Esophagus squamous epithelium (tissue), 4 donors: ENCODE data around the gene KCNQ1.

ENCODE experiments used
- CTCF ChIP-seq, 6 experiments: fragments of 450-650 bp in 4 of 6; fragments of 200-600 bp in 2 of 6; sonication (generic) in 2 of 6; IDR thresholded peaks; one replicate each; pipeline ENCODE4 v1.5.1; 2016 to 2019; ENCODE audit warnings: antibody characterized with exemption in 6 of 6, mild to moderate bottlenecking in 4 of 6, moderate library complexity in 4 of 6
- POLR2A ChIP-seq, 4 donors: fragments of 450-650 bp; IDR thresholded peaks; one replicate each; pipeline ENCODE4 v1.6.1; 2017; ENCODE audit warnings: antibody characterized with exemption in 4 of 4, mild to moderate bottlenecking in 4 of 4, moderate library complexity in 3 of 4

GRCh38 chr11:2446590-2447252 lies 1.9 kb downstream of the KCNQ1 start:
- TF ChIP-seq CTCF (IDR thresholded peaks at IDR 0.05), result no peak
- TF ChIP-seq POLR2A (IDR thresholded peaks at IDR 0.05), result peak in 1 of 4 donors; percentile 7
